Measurements from ENCODE around the gene GPR176.
"Not testable (repeated sequence)": the region's sequence is repeated elsewhere in the genome, so short reads cannot be mapped to it uniquely, and the experiment has no call there.

The GPR176 gene

GRCh38 chr15:39852250-39852649 lies 67.8 kb downstream of the GPR176 start:
- DNase-seq = no peak

- DNase-seq = no peak
Measured at GRCh38 chr15:39851500-39852092, 68.5 kb downstream of the GPR176 start.

DNA sequence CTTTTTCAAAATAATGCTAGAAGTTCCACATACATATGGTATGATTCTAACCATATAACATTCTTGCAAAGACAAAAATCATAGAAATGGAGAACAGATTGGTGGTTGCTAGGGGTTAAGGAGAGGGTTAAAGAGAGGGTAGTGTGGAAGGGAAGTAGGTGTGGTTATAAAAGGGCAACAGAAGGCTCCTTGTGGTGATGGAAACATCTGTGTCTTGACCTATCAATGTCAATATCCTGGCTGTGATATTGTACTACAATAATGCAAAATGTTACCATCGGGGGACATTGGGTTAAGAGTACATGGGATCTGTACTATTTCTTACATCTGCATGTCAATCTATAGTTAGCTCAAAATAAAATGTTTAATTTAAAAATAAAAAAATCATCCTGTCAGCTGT lies 69.6 kb downstream of the GPR176 start:
- DNase-seq = no peak

DNA sequence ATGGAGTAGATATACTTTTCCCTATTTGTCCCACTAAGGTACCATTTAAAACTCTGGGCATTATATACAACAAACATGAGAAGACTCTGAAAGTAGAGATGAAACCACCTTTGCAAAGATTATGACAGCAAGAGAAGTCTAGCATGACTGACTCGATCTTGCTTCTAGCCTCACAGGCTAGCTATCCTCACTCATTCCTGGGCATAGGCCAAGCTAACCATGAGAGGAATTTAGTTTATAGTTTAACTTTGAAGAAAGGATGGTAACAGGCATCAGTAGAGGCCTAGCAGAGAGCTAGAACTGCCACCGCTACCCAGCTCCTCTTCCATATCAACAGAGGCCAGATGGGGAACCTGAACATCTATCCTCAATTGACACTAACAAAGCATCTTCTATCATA lies 74.0 kb downstream of the GPR176 start:
- DNase-seq = no peak

DNA sequence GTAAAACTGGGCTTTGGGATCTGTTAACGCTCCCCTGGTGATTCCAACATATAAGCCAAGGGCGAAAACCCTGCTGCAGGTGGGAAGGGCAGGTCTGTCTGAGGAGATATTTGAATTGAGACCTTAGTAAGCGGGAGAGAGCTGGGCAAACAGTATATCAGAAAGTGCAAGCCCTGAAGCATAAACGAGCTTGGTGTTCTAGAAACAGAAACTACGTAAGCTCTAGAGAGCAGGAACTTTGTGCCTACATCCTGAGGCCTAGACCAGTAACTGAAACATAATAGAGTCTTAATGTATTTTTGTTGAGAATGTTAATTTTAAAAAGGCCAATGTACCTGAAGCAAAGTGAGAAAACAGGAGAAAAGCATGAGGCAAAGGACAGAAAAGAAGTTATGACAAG lies 74.5 kb downstream of the GPR176 start:
- DNase-seq = no peak

- DNase-seq = no peak
Measured at GRCh38 chr15:39843565-39843964, 76.5 kb downstream of the GPR176 start.

- no peak for DNase-seq
Measured at GRCh38 chr15:39837454-39837853, 82.6 kb downstream of the GPR176 start.

GRCh38 chr15:39835550-39835949 lies 84.5 kb downstream of the GPR176 start:
- DNase-seq = no peak

DNA sequence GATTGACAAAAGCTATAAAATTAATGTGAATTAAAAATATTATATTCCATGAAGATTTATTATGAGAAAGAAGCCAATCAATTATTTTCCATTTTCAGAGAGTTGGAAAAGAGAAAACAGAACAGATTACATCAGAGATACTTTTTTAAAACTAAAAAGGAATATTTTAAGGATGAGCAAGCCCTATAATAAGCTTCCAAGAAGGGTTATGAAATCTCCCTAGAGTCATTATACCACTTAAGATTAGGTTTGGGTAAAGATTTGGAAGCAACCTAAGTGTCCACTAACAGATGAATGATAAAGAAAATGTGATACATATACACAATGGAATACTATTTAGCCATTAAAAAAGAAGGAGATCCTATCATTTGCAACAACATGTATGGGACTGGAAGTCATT lies 85.8 kb downstream of the GPR176 start:
- DNase-seq = no peak

DNA sequence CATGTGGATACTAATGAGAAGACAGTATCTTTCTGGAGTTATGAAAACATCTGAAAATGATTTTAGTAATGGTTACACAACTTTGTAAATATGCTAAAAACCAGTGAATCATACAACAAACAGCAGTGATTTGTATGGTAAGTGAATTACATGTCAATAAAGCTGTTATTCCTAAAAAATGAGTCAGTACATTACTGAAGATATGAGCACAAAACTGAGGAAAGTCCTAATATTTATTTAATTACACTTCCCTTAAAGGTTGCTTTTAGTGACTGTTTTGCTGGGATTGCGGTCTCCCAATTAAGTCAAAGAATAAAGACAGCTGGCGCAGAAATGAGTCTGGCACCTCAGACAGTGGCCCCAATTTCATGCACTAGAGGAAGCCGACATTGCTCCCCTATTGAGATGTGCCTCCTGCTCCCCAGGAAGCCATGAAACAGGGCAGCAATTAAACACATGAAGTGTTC lies 86.5 kb downstream of the GPR176 start:
- DNase-seq = no peak

GRCh38 chr15:39830166-39830565 lies 89.9 kb downstream of the GPR176 start:
- DNase-seq = no peak

DNA sequence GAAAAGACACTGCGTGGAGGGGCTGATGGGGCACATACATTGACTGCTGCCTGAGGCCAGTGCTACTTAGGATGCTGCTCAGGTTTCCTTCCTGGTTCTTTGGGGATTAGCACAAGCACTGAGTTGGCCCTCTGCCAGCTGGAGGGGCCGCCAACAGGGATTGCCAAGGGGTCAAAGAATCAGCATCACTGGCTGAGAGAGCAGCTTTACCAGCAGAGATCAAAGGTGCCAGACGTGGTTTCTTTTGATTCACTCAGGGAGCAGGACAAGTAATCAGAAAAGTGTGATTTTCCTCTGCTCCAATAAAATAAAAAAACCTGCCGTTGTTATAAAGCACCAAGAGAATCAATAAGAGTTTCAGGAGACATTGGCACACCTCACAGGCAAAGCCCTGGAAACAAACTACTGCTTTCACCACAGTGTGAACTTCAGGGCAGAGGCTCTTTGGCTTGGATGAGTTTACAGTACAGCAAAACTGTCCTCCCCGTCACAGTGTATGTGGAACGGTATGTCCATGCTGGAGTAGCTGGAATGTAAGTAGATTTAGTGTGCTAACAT lies 91.6 kb downstream of the GPR176 start:
- DNase-seq = no peak

- DNase-seq = no peak
Measured at GRCh38 chr15:39826975-39827374, 93.1 kb downstream of the GPR176 start.

GRCh38 chr15:39823634-39824033 lies 96.4 kb downstream of the GPR176 start:
- no peak for DNase-seq

DNA sequence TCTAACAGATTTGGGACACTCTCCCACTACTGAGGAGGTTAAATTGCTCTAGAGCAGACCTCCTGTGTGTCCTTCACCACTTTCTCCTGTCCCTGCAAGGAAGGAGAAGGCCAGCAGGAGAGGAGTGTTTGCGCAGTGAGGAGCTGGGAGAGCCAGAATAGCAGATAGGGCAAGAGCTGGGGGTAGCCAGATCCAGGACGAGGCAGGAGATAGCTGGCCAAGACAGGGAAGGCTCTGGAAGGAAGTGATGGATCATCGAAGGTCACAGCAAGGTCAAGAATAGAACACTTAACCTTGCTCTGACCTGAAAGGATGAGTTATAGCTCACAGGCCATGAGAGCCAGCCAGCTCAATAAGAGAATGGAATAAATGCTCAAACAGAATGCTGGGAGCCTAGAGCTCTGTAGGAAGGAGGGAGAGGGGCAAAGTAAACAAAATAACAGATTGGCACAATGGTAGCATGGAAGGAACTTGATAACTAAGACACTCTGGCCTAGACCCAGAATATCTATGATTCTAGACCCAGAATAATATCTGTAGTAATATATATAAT lies 99.9 kb downstream of the GPR176 start:
- no peak for DNase-seq

DNA sequence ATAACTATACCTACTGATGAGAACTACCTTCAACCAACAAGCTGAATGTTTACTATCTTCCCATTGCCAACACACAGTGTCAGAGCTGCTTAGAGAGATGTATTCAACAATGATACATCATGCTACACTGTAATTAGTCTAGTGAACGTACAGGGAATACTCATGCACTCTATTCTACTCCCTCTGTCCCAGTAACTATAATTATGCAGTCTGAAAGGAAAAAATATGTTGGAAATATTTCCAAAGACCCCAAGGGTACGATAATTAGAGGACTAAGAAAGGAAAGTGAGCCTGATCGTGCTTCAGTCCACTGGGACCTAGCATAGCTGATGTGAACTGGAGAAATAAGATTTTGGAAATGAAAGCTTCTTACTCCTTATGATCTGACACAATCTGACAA lies 100.5 kb downstream of the GPR176 start:
- DNase-seq = no peak

GRCh38 chr15:39817892-39818291 lies 102.2 kb downstream of the GPR176 start:
- DNase-seq = no peak

- no peak for DNase-seq
Measured at GRCh38 chr15:39814489-39814888, 105.6 kb downstream of the GPR176 start.

GRCh38 chr15:39812651-39813050 lies 107.4 kb downstream of the GPR176 start:
- DNase-seq = not testable (repeated sequence)

DNA sequence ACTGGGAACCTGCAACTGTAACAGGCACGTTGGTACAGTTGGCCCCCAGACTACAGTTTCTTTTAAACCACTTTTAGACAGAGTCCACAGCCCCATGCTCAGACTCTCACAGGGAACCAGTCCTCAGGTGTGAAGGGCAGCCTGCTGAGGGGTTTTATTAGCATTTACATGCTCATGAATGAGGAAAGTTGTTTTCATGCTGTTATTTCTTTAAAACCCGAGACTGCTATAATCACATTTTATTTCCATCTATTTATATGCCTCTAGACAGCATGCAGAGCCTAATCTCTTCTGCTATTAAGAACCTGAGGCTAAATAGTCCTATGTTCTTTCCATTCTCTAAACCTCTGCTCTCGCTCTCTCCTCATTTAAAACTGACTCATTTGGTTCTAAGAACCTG lies 111.2 kb downstream of the GPR176 start:
- no peak for DNase-seq

DNA sequence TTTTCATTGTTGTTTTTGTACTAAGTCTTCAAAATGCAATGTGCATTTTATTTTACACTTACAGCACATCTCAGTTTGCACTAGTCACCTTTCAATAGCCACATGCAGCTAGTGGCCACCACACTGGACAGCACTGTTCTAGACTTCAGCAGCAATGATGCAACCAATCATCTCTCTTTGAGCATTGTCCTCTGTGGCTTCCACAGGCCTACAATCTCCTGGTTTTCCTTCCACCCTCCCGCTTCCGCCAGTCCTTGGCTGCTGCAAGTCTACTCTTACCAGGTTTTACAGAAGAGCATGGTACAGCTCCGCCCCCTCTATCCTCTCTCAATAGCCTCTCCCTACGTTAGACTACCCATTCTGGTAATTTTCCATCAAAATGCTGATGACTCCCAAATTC lies 112.3 kb downstream of the GPR176 start:
- DNase-seq = no peak

GRCh38 chr15:39804026-39804425 lies 116.0 kb downstream of the GPR176 start:
- no peak for DNase-seq

- DNase-seq = no peak
Measured at GRCh38 chr15:39803016-39803415, 117.0 kb downstream of the GPR176 start.

GRCh38 chr15:39801641-39802309 lies 118.3 kb downstream of the GPR176 start:
- no peak for DNase-seq

All from cerebellar nuclear complex (tissue), 1 donor.